CD14-positive monocyte (primary cell): Measurements from ENCODE around the gene PSG5. TPM values are rescaled to one million over a fixed set of nuclear protein-coding genes. Genes with fewer than 3 reads are reported as not detected.
A peak's percentile ranks its signal among the peaks of the same experiment; 100 is the strongest.
"Not testable (repeated sequence)": the region's sequence is repeated elsewhere in the genome, so short reads cannot be mapped to it uniquely, and the experiment has no call there.

ENCODE experiments used
- DNase-seq, 3 donors: peaks; one replicate each; pipeline ENCODE4 v3.0.0-alpha.2; 2011 to 2022
- H2AFZ ChIP-seq: 2 replicates; pipeline ENCODE4 v1.6.0; 2012; ENCODE audit warnings: mild to moderate bottlenecking, low read depth, low read length, inconsistent platforms; ENCODE audit not compliant: insufficient read depth, poor library complexity, severe bottlenecking
- H3K27ac ChIP-seq, 2 donors: 1 replicate in 1 of 2; 2 replicates in 1 of 2; pipeline ENCODE4 v1.5.1; 2012 to 2013; ENCODE audit warnings: low read length in 2 of 2, control low read depth in 1 of 2, inconsistent platforms in 1 of 2, low read depth in 1 of 2, mild to moderate bottlenecking in 1 of 2
- H3K27me3 ChIP-seq, 2 donors: one replicate each; pipeline versions ENCODE4 v1.6.0 to v1.6.1; 2011 to 2013; ENCODE audit warnings: low read length in 2 of 2; ENCODE audit not compliant: control insufficient read depth in 2 of 2, insufficient read depth in 2 of 2
- H3K36me3 ChIP-seq, 2 donors: replicated peaks in 1 of 2; 1 replicate in 1 of 2; 2 replicates in 1 of 2; pipeline versions ENCODE4 v1.5.1 to v1.6.1; 2012 to 2013; ENCODE audit warnings: low read length in 2 of 2, control low read depth in 1 of 2, inconsistent platforms in 1 of 2, mild to moderate bottlenecking in 1 of 2; ENCODE audit not compliant: insufficient read depth in 2 of 2, control insufficient read depth in 1 of 2
- H3K4me1 ChIP-seq, 2 donors: 1 replicate in 1 of 2; 2 replicates in 1 of 2; pipeline versions ENCODE4 v1.5.1 to v1.6.1; 2012 to 2013; ENCODE audit warnings: low read length in 2 of 2, control low read depth in 1 of 2, inconsistent platforms in 1 of 2, mild to moderate bottlenecking in 1 of 2, moderate library complexity in 1 of 2; ENCODE audit not compliant: insufficient read depth in 2 of 2, control insufficient read depth in 1 of 2
- H3K4me2 ChIP-seq: replicated peaks from 2 replicates; pipeline ENCODE3; 2012; ENCODE audit warnings: low read length, moderate library complexity, mild to moderate bottlenecking; ENCODE audit not compliant: poor library complexity, severe bottlenecking; ENCODE audit errors: extremely low read depth
- H3K4me3 ChIP-seq, 3 experiments: fragments of 200-600 bp in 1 of 3; sonication (generic) in 1 of 3; replicated peaks in 1 of 3; 1 replicate in 2 of 3; 2 replicates in 1 of 3; pipeline ENCODE4 v1.5.1; 2011 to 2013; ENCODE audit warnings: low read length in 3 of 3, mild to moderate bottlenecking in 3 of 3, control low read depth in 2 of 3, low read depth in 2 of 3, inconsistent platforms in 1 of 3, moderate library complexity in 1 of 3
- H3K79me2 ChIP-seq: 2 replicates; pipeline ENCODE4 v1.6.0; 2012; ENCODE audit warnings: mild to moderate bottlenecking, control low read depth, inconsistent platforms, low read length, moderate library complexity; ENCODE audit not compliant: insufficient read depth
- H3K9ac ChIP-seq: 2 replicates; pipeline ENCODE4 v1.6.0; 2017; ENCODE audit warnings: low read length, mild to moderate bottlenecking; ENCODE audit not compliant: insufficient read depth, poor library complexity, severe bottlenecking
- H3K9me3 ChIP-seq, 2 donors: replicated peaks in 1 of 2; 1 replicate in 1 of 2; 2 replicates in 1 of 2; pipeline versions ENCODE4 v1.5.1 to v1.6.1; 2012 to 2013; ENCODE audit warnings: low read length in 2 of 2, control low read depth in 1 of 2; ENCODE audit not compliant: control insufficient read depth in 1 of 2, insufficient read depth in 1 of 2
- H4K20me1 ChIP-seq: 2 replicates; pipeline ENCODE4 v1.6.0; 2012; ENCODE audit warnings: mild to moderate bottlenecking, low read length, control low read depth, moderate library complexity; ENCODE audit not compliant: insufficient read depth
- H3K27ac Mint-ChIP-seq, 7 donors: one replicate each; pipeline ENCODE4 v1.8.0; 2020; ENCODE audit warnings: mild to moderate bottlenecking in 7 of 7, mixed read lengths in 7 of 7, moderate library complexity in 6 of 7, inconsistent platforms in 2 of 7
- H3K27me3 Mint-ChIP-seq, 3 donors: one replicate each; pipeline ENCODE4 v1.8.0; 2021 to 2022; ENCODE audit warnings: low read depth in 3 of 3, mild to moderate bottlenecking in 3 of 3, mixed read lengths in 3 of 3, moderate library complexity in 3 of 3, inconsistent platforms in 1 of 3
- H3K36me3 Mint-ChIP-seq, 2 donors: one replicate each; pipeline ENCODE4 v1.8.0; 2020; ENCODE audit warnings: mixed read lengths in 2 of 2, inconsistent platforms in 1 of 2, mild to moderate bottlenecking in 1 of 2
- H3K4me1 Mint-ChIP-seq: one replicate; pipeline ENCODE4 v1.8.0; 2020; ENCODE audit warnings: mild to moderate bottlenecking, mixed read lengths
- H3K4me3 Mint-ChIP-seq, 2 donors: one replicate each; pipeline ENCODE4 v1.8.0; 2020; ENCODE audit warnings: mild to moderate bottlenecking in 2 of 2, mixed read lengths in 2 of 2, moderate library complexity in 1 of 2
- H3K9me3 Mint-ChIP-seq, 7 donors: one replicate each; pipeline ENCODE4 v1.8.0; 2020 to 2022; ENCODE audit warnings: mixed read lengths in 7 of 7, mild to moderate bottlenecking in 6 of 7, moderate library complexity in 6 of 7, inconsistent platforms in 2 of 7
- WGBS: methylation state at CpG from one replicate; pipeline ENCODE4 v1.1.5; 2013; ENCODE audit warnings: missing lambda C conversion rate; ENCODE audit not compliant: insufficient coverage; 5-methylcytosine and 5-hydroxymethylcytosine counted together
- intact Hi-C, 2 donors: fragments of 100-400 bp; cut with micrococcal nuclease; formaldehyde crosslinking; loops; one replicate each; pipeline versions ENCODE4 v1.15.0 to v1.15.1; 2023
- polyA minus RNA-seq: library from RNA; depleted of rRNA, polyadenylated mRNA; stranded (reverse); fragments of >200 nt; gene quantifications from 2 replicates; pipeline ENCODE4 v1.2.3, GENCODE V29; 2012
- polyA plus RNA-seq, 3 donors: library from polyadenylated mRNA; depleted of rRNA in 1 of 3; unstranded in 2 of 3; stranded (reverse) in 1 of 3; fragments of 300-500 nt in 2 of 3; fragments of >200 nt in 1 of 3; fragmentation: Illumina TruSeq in 2 of 3; gene quantifications; 1 replicate in 2 of 3; 2 replicates in 1 of 3; pipeline ENCODE4 v1.2.3, GENCODE V29; 2012 to 2021
- total RNA-seq, 12 experiments: library from RNA in 1 of 12; stranded (reverse) in 1 of 12; fragments of 120-200 nt in 1 of 12; gene quantifications; one replicate each; pipeline ENCODE4 v1.2.4 and lab custom pipeline; 2013 to 2026; ENCODE audit warnings: mixed read lengths in 6 of 12, inconsistent platforms in 1 of 12
- TF ChIP-seq, protein P1 (sequence below): fragments of 200-600 bp; IDR thresholded peaks from one replicate; pipeline ENCODE4 v1.8.0; 2022; ENCODE audit warnings: antibody characterized with exemption, mild to moderate bottlenecking

The PSG5 gene
- not detected for total RNA-seq (2013)
- polyA plus RNA-seq (not detected), polyA minus RNA-seq (0.08 TPM in 1 of 2 replicates, not detected in the other), total RNA-seq (lab: John Stamatoyannopoulos, UW) (0 to 0.69 (median 0) reads per million in 11 experiments)

DNA sequence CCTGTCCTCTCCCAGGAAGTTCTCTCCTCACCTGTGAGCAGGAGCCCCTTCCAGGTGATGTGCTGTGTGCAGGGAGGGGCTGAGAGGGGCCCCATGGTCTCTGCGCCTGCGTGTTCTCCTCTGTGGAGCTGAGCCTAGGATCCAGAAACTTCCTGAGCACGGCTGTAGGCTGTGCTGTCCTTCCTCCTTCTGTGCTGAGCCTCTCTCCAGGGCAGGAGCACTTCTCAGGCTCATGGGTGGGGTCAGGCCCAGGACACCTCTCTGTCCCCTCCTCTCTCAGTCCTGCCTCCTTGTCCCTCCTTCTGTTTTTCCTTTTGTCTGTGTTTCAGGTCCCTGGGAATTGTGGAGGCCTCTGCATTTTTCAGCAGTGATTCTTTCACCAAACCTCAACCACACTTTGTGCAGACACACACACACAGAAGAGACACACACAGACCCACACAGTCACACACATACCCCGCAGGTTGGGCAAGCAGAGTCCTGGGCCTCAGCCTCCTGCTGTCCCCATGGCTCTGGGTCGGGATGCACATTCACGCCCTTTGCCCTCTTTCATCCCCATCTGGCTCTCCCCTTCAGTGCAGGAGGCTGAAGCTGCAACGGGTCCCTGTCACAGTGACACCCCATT, at the start of gene PSG5:
PSG5 (minus strand) TSS at position 226 of the 625 bp plus-strand sequence; CDS start at position 95, 131 bp downstream.
- H3K79me2 ChIP-seq, intact Hi-C loops, H3K4me1 Mint-ChIP-seq, H3K27me3 ChIP-seq, H3K4me3 ChIP-seq, H3K9ac ChIP-seq, H3K4me1 ChIP-seq, H2AFZ ChIP-seq, H3K27me3 Mint-ChIP-seq, H3K27ac ChIP-seq, H3K36me3 Mint-ChIP-seq, H4K20me1 ChIP-seq, DNase-seq, H3K9me3 Mint-ChIP-seq, H3K4me2 ChIP-seq, H3K9me3 ChIP-seq, H3K4me3 Mint-ChIP-seq, H3K36me3 ChIP-seq: not testable (repeated sequence)
- WGBS: no CpG with 5 or more reads among the region's 7 CpGs
- H3K27ac Mint-ChIP-seq: peak within 1 kb of the TSS in 1 of 7 donors; percentile 58

DNA sequence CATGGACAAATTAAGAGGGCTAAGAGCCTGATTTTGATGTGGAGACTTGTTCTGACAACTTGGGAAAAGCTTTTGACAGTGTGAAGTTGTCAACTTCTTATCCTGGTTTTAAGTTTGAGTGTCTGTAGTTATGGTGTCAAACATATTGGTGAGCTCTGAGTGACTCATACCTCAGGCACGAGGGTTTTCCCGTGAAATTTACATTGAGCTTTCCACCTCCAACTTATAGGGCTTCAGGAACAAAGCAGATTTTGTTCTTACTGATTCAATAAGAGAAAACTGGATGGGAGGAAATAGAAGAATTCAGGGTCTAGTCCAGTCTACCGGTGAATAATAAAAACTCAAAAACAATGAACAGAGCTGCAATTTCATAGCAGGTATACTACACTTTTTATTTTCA, 49.4 kb upstream of the PSG5 start:
- H3K4me1 Mint-ChIP-seq, H3K4me1 ChIP-seq, H3K27ac ChIP-seq, H3K36me3 ChIP-seq, H3K79me2 ChIP-seq, H3K9ac ChIP-seq, H2AFZ ChIP-seq, H3K4me3 ChIP-seq, H3K27me3 ChIP-seq, H3K4me2 ChIP-seq, H3K36me3 Mint-ChIP-seq, intact Hi-C loops, H3K4me3 Mint-ChIP-seq, H3K9me3 ChIP-seq, H4K20me1 ChIP-seq, DNase-seq, H3K27ac Mint-ChIP-seq, H3K27me3 Mint-ChIP-seq: not testable (repeated sequence)
- peaks cover 8 to 22% (median 19%) of the 10 kb centered on the region in 7 donors for H3K9me3 Mint-ChIP-seq
- no CpG with 5 or more reads among the region's 3 CpGs for WGBS

DNA sequence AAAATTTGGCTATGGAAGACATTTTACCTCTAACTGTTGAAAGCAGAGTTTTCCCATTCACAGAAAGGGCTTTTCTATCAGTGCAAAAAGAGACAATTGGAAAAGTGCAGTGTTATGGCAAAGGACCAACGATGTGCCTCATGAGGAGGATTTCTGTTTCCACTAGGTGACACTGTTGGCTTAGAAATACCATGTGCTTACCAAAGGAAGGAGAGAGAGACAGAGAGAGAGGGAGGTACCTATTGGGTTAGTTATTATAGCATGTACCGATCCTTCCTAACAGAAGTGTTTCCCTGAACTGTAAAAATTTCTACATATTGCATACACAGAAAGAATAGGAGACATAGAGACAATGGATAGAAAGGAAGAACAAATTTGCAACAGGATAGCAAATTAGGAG, 43.0 kb upstream of the PSG5 start:
- peaks cover 17 to 72% (median 66%) of the 10 kb centered on the region in 7 donors for H3K9me3 Mint-ChIP-seq
- WGBS: no CpG with 5 or more reads among the region's 2 CpGs
- H3K4me1 Mint-ChIP-seq: no peaks in the 10 kb centered on the region
- H4K20me1 ChIP-seq: no peaks in the 10 kb centered on the region
- no peak overlapping the region for H3K27ac Mint-ChIP-seq
- no peaks in the 10 kb centered on the region for H3K36me3 Mint-ChIP-seq
- H3K9me3 ChIP-seq: peaks cover 12 to 49% of the 10 kb centered on the region in 2 donors
- H3K27me3 Mint-ChIP-seq: peaks cover 0 to 2% (median 0%) of the 10 kb centered on the region in 3 donors
- H3K36me3 ChIP-seq: no peaks in the 10 kb centered on the region
- no peak overlapping the region for H3K4me2 ChIP-seq
- no peak overlapping the region for H3K27ac ChIP-seq
- H3K4me3 Mint-ChIP-seq: no peak overlapping the region
- DNase-seq: no peak
- TF ChIP-seq, protein P1, sequence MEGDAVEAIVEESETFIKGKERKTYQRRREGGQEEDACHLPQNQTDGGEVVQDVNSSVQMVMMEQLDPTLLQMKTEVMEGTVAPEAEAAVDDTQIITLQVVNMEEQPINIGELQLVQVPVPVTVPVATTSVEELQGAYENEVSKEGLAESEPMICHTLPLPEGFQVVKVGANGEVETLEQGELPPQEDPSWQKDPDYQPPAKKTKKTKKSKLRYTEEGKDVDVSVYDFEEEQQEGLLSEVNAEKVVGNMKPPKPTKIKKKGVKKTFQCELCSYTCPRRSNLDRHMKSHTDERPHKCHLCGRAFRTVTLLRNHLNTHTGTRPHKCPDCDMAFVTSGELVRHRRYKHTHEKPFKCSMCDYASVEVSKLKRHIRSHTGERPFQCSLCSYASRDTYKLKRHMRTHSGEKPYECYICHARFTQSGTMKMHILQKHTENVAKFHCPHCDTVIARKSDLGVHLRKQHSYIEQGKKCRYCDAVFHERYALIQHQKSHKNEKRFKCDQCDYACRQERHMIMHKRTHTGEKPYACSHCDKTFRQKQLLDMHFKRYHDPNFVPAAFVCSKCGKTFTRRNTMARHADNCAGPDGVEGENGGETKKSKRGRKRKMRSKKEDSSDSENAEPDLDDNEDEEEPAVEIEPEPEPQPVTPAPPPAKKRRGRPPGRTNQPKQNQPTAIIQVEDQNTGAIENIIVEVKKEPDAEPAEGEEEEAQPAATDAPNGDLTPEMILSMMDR: no peak
- no peaks in the 10 kb centered on the region for H3K27me3 ChIP-seq
- H3K79me2 ChIP-seq: no peaks in the 10 kb centered on the region
- H2AFZ ChIP-seq: no peak overlapping the region
- H3K4me1 ChIP-seq: no peaks in the 10 kb centered on the region
- intact Hi-C loops: no loop called here
- H3K9ac ChIP-seq: no peak overlapping the region
- no peak overlapping the region for H3K4me3 ChIP-seq

DNA sequence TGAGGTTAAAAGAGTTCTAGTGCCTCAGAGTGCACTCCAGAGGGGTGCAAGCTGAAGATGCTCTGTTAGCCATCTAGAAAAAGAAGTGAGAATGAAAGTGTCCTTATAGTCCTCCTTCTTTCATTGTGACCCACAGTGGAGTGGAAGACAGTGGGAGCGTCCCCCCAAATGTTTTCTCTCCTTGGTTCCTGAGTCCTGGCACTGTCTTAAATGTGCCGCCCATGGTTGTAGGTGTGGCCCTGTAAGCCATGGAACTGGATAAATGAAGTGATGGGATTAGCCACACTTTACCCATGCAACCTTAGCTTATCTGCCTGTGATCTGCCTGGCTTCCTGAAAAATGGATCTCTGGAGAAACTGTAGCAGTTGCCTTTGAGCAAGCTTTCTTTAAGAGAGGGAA, 42.4 kb upstream of the PSG5 start:
- H3K4me1 Mint-ChIP-seq, H3K36me3 Mint-ChIP-seq, intact Hi-C loops, DNase-seq, H3K4me3 Mint-ChIP-seq, H3K4me3 ChIP-seq, H3K27ac Mint-ChIP-seq, H3K27ac ChIP-seq, H3K27me3 ChIP-seq, H3K79me2 ChIP-seq, H3K36me3 ChIP-seq, H3K4me2 ChIP-seq, H3K27me3 Mint-ChIP-seq, H3K9ac ChIP-seq, H2AFZ ChIP-seq, H3K4me1 ChIP-seq, H4K20me1 ChIP-seq: not testable (repeated sequence)
- peaks cover 12 to 49% of the 10 kb centered on the region in 2 donors for H3K9me3 ChIP-seq
- H3K9me3 Mint-ChIP-seq: peaks cover 22 to 72% (median 67%) of the 10 kb centered on the region in 7 donors
- WGBS: no CpG with 5 or more reads among the region's 2 CpGs
